GM21723 (cell line): ENCODE measurements around the gene ESRP2.

Experiments used
- ATAC-seq: cut with Tn5 transposase; IDR thresholded peaks from one replicate; pipeline ENCODE4 v1.9.1; 2021; ENCODE audit warnings: mild to moderate bottlenecking, moderate library complexity; ENCODE audit not compliant: unreplicated experiment

Gene ESRP2

DNA sequence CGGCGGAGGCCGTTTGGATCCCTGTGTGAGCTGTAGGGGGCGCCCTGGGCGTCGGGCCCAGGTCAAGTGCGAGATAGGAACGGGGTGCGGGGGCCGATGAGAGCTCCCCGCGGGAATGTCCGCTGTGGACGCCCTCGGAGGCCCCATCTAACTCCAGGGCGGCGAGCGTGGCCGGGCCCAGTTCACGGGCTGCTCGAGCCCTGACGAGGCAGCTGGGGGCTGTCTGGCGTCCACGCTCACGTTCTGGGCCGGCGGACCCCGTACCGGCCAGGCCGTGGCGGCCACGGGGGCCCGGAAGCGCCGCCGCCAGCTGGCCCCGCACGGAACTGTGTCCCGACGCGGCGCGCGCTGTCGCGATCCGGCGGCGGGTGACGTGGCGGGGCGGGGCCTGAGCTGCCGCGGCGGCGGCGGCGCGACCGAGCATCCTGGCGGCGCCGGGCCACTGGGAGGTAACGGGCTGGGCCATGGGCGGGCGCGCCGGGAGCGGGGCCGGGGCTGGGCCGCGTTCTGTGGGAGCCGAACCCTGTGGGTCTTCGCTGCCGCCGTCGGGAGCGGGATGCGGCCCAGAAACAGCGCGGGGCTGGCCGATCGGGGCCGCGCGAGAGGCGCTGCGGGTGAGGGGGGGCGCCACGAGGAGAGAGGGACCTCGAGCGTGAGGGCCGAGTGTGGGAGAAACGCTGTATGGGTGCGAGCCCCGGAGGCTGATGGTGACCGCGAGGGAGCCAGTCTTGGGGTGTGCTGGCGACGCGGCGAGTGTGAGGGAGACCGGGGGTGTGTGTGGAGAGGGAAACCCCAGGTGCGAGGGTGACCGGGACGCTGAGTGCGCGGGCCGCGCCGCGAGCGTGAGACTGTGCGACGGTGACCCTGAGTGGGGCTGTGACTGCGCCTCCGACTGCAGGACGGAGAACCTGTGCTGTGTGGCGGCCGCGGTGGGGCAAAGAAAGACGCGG is 28.5 kb upstream of the ESRP2 start, which contains the start of gene SLC7A6:
Gene SLC7A6, plus strand, starts transcription at position 399 of the 950 bp plus-strand sequence. CDS start 10,201 bp downstream, outside the sequence.
- ATAC-seq, result peak; percentile 62

DNA sequence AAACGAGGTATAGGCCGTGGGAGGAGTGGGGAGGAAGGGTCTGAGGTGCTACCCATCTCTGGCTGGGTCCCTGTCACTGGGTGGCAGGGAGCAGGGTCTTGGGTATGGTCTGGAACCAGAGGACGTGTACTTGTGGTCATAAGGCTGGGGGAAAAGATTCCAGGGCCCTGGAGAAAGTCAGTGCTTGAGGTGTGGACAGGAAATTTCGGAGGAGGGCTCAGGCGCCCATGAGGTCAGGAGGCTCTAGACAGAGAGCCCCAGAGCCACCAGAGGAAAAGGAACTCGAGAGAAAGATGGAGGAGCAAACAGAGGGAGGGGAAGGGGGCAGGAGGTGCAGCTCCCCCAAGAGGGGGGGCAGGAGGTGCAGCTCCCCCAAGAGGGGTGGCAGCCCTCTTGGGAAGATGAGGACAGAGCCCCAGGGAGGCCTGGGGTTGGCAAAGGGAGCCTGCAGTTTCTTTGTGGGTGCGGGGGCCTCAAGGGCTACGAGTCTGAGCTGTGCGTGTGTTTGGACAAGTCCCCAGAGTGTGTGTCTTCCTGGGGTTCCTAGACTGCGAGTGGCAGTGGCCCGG is 27.7 kb upstream of the ESRP2 start:
- ATAC-seq, result peak; percentile 7

- ATAC-seq, result no peak
Observed at GRCh38 chr16:68259007-68259825, 23.3 kb upstream of the ESRP2 start.

- peak; percentile 24 for ATAC-seq
Observed at GRCh38 chr16:68257906-68258800, 22.2 kb upstream of the ESRP2 start.

- peak; percentile 66 for ATAC-seq
Observed at GRCh38 chr16:68257251-68257905, 21.5 kb upstream of the ESRP2 start.

DNA sequence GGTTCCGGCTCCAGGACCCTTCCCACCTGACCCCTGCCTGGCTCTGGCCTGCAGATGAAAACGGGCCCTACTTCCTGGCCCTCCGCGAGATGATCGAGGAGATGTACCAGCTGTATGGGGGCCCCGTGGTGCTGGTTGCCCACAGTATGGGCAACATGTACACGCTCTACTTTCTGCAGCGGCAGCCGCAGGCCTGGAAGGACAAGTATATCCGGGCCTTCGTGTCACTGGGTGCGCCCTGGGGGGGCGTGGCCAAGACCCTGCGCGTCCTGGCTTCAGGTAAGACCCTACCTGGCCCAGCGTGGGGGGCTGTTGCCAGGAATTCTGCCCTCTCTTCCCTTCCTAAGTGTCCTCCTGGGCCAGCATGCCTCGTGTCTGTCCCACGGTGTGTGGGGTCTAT is 19.8 kb upstream of the ESRP2 start:
- ATAC-seq, result no peak

DNA sequence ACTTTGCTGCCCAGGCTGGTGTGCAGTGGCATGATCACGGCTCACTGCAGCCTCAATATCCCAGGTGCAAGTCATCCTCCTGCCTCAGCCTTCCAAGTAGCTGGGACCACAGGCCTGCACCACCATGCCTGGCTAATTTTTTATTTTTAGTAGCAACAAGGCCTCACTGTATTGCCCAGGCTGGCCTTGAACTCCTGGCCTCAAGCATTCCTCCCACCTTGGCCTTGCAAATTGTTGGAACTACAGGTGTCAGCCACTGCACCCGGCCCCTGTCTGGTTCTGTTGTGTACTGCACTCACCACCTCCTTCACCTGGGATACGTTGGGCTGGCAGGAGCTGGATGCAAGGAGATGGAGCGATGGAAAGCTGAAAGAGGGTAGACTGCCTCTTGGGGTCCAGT is 17.8 kb upstream of the ESRP2 start:
- ATAC-seq, result no peak

DNA sequence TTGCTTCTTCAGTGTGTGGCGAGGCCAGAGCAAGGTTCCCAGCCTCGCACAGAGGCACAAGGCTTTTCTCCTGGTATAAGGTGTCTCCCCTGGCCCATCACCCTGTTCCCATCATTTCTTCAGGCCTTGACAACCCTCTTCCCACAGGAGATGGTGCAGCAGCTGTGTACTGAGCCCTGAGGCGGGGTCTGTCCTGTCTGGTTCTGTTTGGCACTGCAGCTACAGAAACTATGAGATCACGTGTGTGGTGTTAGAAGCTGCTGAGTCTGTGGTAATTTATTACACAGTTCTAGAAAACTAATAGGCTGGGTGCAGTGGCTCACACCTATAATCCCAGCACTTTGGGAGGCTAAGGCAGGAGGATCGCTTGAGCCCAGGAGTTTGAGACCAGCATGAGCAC is 16.5 kb upstream of the ESRP2 start:
- no peak for ATAC-seq

DNA sequence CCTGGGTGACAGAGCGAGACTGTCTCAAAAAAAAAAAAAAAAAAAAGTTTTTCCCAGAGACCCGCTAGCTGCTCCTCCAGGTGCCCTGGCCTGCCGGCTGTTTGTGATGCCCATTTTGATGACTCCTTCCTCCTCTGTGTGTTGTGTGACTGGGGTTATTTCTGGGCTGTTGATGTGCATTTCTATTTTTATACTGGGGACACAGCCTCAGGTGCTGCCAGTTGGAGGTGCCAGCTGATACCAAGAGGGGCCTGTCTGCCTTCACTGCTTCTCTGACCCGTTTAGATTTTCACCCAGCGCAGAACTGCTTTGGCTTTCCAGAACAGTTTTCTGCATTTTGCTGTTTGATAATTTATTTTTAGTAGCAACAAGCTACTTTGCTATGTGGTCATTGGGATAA is 15.9 kb upstream of the ESRP2 start:
- ATAC-seq, result no peak

DNA sequence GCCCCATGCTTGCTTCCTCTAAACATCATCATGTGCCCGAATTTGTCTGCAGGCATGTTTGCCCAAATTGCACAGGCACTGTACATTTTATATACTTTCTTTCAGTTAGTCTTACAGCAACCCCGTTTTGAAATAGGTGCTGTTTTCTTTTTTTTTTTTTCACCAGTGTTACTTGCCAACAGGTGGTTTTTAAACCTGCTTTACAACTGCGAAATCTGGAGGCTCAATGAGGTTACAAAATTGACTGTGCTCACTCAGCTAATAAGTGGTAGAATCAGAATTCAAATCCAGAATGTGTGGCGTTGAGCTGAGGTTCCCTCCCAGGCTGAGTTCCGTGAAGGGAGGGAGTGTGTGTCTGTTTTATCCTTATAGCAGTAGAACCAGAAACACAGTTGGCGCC is 15.0 kb upstream of the ESRP2 start:
- ATAC-seq, result no peak

- no peak for ATAC-seq
Observed at GRCh38 chr16:68249371-68249770, 13.4 kb upstream of the ESRP2 start.

DNA sequence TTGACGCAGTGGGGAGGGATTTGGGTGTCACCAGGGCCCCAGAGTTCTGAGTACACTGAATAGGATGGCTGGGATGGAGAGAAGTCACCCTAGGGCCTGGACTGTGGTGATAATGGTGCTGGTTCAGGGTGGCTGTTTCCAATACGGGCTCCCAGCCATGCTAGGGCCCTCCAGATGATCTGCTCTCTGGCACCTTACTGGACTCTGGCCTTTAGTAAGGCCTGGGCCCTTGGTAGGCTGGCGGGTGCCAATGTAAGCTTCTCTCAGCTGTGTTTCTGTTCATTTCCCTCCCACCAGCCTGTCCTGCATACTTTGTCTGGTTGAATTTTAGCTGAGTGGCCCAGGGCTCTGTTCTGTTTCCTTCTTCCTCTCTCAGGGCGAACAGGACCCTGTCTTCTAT is 12.0 kb upstream of the ESRP2 start:
- ATAC-seq, result no peak

GRCh38 chr16:68247400-68247799 is 11.5 kb upstream of the ESRP2 start:
- ATAC-seq, result no peak

DNA sequence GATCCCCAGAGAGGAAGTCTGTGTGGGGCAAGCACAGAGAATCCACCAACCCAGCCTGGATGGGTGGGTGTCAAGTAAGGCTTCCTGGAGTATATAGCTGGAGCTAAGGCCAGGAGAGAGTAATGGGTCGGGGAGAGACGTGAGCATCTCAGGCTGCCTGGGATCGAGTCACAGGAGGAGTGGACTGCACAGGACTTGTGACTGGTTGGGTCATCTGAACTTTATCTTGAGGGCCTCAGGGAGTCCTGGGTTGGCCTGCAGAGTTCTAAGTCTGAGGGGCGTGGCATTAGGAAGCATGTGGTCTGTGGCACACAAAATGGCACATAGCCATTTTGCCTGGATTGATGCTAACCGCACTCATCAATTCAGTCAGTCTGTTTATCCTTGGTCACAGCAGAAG is 10.7 kb upstream of the ESRP2 start:
- ATAC-seq, result no peak

DNA sequence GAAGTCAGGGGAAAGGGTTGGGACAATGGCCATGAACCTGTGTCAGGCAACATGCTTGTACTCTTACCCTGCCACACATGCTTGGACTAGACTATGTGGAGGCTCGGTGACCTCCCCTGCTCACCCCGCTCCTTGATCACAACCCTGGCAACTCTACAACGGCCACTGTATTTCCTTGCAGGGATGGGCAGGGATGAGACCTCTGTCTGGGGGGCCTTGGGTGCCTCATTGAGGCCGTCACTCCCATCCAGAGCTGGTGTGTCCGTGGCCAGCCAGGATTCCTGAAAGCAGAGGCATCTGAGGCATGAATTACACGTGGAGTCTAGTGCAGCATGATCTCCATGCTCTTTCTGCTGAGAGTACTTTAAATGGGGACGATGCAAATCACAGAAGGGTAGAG is 10.2 kb upstream of the ESRP2 start:
- no peak for ATAC-seq

GRCh38 chr16:68244903-68245853 is 9.3 kb upstream of the ESRP2 start, which contains the start of gene PLA2G15:
Gene PLA2G15, plus strand, starts transcription at chr16:68245373. Its CDS starts 54 bp downstream, at chr16:68245427.
- ATAC-seq, result peak; percentile 79

- ATAC-seq, result no peak
Observed at GRCh38 chr16:68244481-68244902, 8.6 kb upstream of the ESRP2 start.
